Duodenal mucosa (tissue), 2 donors: ENCODE results near the gene GIMAP7.

ENCODE experiments used
- H3K27ac ChIP-seq: one replicate; pipeline ENCODE4 v1.7.0; 2013; ENCODE audit warnings: low read depth, low read length
- H3K27me3 ChIP-seq, 2 donors: one replicate each; pipeline ENCODE4 v1.7.0; 2013; ENCODE audit warnings: low read length in 2 of 2, control low read depth in 1 of 2; ENCODE audit not compliant: insufficient read depth in 2 of 2, control insufficient read depth in 1 of 2
- H3K36me3 ChIP-seq, 2 donors: one replicate each; pipeline ENCODE4 v1.7.0; 2013; ENCODE audit warnings: low read length in 2 of 2, control low read depth in 1 of 2; ENCODE audit not compliant: insufficient read depth in 2 of 2, control insufficient read depth in 1 of 2
- H3K4me1 ChIP-seq, 2 donors: one replicate each; pipeline ENCODE4 v1.7.0; 2013; ENCODE audit warnings: low read length in 2 of 2, control low read depth in 1 of 2; ENCODE audit not compliant: insufficient read depth in 2 of 2, control insufficient read depth in 1 of 2
- H3K4me3 ChIP-seq, 2 donors: one replicate each; pipeline ENCODE4 v1.7.0; 2013; ENCODE audit warnings: low read length in 2 of 2, low read depth in 1 of 2
- H3K9ac ChIP-seq, 2 donors: one replicate each; pipeline ENCODE4 v1.7.0; 2013; ENCODE audit warnings: low read length in 2 of 2, low read depth in 1 of 2
- H3K9me3 ChIP-seq, 2 donors: one replicate each; pipeline ENCODE4 v1.7.0; 2013; ENCODE audit warnings: low read length in 2 of 2, control low read depth in 1 of 2; ENCODE audit not compliant: control insufficient read depth in 1 of 2

GIMAP7 gene

DNA sequence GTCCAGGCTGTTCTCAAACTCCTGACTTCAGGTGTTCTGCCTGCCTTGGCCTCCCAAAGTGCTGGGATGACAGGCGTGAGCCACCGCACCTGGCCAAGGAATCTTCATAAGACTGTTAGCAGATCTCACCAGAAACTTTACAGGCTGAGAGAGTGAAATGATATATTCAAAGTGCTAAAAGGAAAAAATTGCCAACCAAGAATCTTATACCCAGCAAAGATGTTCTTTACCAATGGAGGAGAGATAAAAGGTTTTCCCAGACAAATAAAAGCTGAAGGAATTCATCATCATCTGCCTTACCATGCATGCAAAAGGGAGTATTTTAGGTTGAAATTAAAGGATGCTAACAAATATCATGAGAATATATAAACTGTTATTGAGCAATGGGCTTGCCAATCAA, 23.6 kb downstream of the GIMAP7 start:
- Histone ChIP-seq H3K36me3 (no peaks in the 10 kb centered on the region), H3K9me3 (peaks cover 7 to 16% of the 10 kb centered on the region in 2 donors), H3K4me1 (no peaks in the 10 kb centered on the region), H3K27me3 (no peaks in the 10 kb centered on the region), H3K4me3 (no peak overlapping the region), H3K27ac (no peak overlapping the region), H3K9ac (no peak overlapping the region)

GRCh38 chr7:150553163-150553562, 38.5 kb downstream of the GIMAP7 start:
- H3K4me1 ChIP-seq, result no peaks in the 10 kb centered on the region
- no peaks in the 10 kb centered on the region for H3K36me3 ChIP-seq
- no peaks in the 10 kb centered on the region for H3K9me3 ChIP-seq
- H3K9ac ChIP-seq, result no peak overlapping the region
- no peak overlapping the region for H3K4me3 ChIP-seq
- no peaks in the 10 kb centered on the region for H3K27me3 ChIP-seq
- no peak overlapping the region for H3K27ac ChIP-seq

DNA sequence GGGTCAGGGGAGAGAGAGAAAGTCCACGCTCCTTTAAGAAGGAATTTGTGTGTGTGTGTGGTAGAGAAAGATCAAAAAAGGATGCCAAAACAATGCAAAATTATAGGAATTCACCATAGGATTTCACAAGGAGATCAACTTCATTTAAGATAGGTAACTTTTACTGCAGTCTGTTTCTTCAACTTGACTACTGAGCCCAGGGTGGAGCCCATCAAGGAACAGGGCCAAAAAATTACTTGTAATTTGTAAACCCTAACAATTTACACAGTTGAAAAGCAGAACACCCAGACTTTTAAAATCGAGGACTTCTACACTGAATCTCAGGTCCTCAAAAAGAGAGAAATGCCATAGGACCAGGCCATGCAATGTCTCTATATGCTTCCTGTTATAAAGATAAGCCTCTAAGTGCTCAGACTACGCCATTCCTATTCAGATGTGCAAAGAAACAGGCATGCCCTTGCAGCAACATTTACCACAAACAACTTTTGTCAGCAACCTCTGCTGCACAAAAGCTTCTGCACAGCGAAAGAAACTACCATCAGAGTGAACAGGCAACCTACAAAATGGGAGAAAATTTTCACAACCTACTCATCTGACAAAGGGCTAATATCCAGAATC, 42.0 kb downstream of the GIMAP7 start:
- Histone ChIP-seq H3K9ac (no peak overlapping the region), H3K4me1 (no peaks in the 10 kb centered on the region), H3K27ac (no peak overlapping the region), H3K36me3 (no peaks in the 10 kb centered on the region), H3K27me3 (no peaks in the 10 kb centered on the region), H3K9me3 (peaks cover 7 to 14% of the 10 kb centered on the region in 2 donors), H3K4me3 (no peak overlapping the region)

DNA sequence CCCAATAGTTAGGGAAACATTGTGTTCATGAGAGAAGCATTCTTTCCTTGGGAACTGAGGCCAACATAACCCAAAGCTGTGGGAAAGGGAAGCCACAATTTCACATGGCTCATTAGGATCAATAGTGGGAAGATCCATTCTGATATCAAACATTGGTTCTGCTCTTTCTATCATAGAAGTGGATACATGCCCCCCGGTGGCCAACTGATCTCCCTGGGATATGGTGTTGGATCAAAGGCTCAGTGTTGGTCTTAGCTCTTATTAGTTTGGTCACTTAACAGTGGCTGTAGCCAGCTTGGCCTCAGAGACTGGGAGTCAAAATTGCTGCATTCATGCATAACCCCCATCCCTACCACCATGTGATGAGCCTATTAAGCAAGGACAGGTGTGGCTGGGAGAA, 45.8 kb downstream of the GIMAP7 start:
- Histone ChIP-seq H3K4me1 (no peaks in the 10 kb centered on the region), H3K4me3 (no peak overlapping the region), H3K9ac (no peak overlapping the region), H3K9me3 (peaks cover 7 to 14% of the 10 kb centered on the region in 2 donors), H3K27me3 (no peaks in the 10 kb centered on the region), H3K36me3 (no peaks in the 10 kb centered on the region), H3K27ac (no peak overlapping the region)

GRCh38 chr7:150562919-150563318, 48.2 kb downstream of the GIMAP7 start:
- Histone ChIP-seq H3K27ac (no peak overlapping the region), H3K27me3 (no peaks in the 10 kb centered on the region), H3K9ac (no peak overlapping the region), H3K36me3 (no peaks in the 10 kb centered on the region), H3K4me3 (no peak overlapping the region), H3K4me1 (no peaks in the 10 kb centered on the region), H3K9me3 (peaks cover 7 to 14% of the 10 kb centered on the region in 2 donors)

DNA sequence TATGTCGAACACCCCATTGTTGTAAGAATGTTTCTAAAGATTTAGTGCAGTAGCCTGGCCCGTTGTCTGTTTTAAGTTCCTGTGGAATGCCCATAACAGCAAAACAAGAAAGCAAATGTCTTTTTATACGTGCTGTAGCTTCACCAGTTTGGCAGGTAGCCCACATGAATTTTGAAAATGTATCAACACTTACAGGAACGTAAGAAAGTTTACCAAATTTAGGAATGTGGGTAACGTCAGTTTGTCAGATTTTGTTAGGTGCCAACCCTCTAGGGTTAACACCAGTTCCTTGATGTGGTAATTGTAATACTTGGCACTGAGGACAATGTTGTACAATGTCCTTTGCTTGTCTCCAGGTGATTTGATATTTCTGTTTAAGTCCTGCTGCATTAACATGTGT, 49.3 kb downstream of the GIMAP7 start:
- Histone ChIP-seq H3K27me3 (no peaks in the 10 kb centered on the region), H3K4me3 (no peak overlapping the region), H3K27ac (no peak overlapping the region), H3K36me3 (no peaks in the 10 kb centered on the region), H3K9ac (no peak overlapping the region), H3K9me3 (peaks cover 7 to 14% of the 10 kb centered on the region in 2 donors), H3K4me1 (no peaks in the 10 kb centered on the region)

DNA sequence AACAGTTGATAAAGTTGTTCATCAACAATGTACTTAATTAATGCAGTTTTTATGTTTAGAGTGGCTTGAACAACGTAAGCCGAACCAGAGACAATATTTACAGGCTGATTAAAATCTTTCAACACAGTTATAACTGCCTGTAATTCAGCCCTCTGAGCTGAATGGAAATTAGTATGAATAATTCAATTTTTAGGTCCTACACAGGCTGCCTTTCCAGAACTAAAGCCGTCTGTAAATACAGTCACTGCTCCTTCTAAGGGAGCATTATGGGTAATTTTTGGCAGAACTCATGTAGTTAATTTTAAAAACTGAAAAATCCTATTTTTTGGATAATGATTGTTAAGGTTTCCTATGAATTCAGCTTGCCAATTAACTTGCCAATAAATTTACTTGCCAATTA, 49.9 kb downstream of the GIMAP7 start:
- H3K27ac ChIP-seq, result no peak overlapping the region
- no peaks in the 10 kb centered on the region for H3K27me3 ChIP-seq
- H3K9me3 ChIP-seq, result peaks cover 7 to 12% of the 10 kb centered on the region in 2 donors
- H3K9ac ChIP-seq, result no peak overlapping the region
- H3K4me1 ChIP-seq, result no peaks in the 10 kb centered on the region
- H3K4me3 ChIP-seq, result no peak overlapping the region
- H3K36me3 ChIP-seq, result no peaks in the 10 kb centered on the region

GRCh38 chr7:150565239-150565638, 50.6 kb downstream of the GIMAP7 start:
- Histone ChIP-seq H3K4me3 (no peak overlapping the region), H3K36me3 (no peaks in the 10 kb centered on the region), H3K9ac (no peak overlapping the region), H3K9me3 (peaks cover 5 to 9% of the 10 kb centered on the region in 2 donors), H3K27me3 (no peaks in the 10 kb centered on the region), H3K27ac (no peak overlapping the region), H3K4me1 (no peaks in the 10 kb centered on the region)

DNA sequence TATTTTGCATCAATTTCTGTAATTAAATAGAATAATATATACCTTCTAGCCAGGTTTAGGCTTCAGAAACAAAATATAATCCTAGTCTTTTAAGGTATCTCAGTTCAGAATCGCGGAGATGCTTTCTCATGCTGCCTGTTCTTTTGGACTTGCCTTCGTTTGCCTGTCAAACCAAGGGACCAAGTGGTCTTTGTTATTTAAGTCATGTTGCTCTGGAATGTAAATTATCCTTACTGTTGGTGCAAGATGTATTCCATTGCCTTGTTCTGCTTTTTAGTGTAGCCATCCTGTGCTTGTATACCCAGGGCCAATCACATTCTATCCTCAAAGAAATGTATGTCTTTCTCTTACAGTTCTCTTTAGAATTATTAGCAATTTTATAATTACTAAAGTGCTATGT, 51.5 kb downstream of the GIMAP7 start:
- Histone ChIP-seq H3K27ac (no peak overlapping the region), H3K9me3 (no peaks in the 10 kb centered on the region), H3K4me3 (no peak overlapping the region), H3K36me3 (peaks cover 0 to 7% of the 10 kb centered on the region in 2 donors), H3K9ac (no peak overlapping the region), H3K27me3 (no peaks in the 10 kb centered on the region), H3K4me1 (no peaks in the 10 kb centered on the region)

DNA sequence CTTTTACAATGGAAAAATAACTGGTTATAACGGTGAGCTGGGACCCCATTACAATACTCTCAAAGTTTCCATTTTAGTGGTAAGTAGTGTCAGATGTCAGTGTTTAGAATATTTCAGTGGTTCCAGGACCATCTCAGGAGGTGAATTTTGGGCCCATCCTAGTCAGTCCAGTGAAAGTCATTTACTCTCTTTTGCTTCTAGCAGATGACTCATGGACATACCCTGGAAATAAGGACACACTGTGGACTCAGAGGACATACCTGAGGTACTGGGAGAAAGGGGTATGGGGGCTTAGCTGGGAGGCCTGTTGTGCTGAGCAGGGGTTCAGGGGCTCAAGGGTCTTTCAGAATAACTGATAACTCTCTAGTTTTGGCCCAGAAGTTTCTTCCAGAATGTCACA, 51.9 kb downstream of the GIMAP7 start:
- H3K9ac ChIP-seq, result no peak overlapping the region
- no peak overlapping the region for H3K27ac ChIP-seq
- H3K4me1 ChIP-seq, result no peaks in the 10 kb centered on the region
- H3K27me3 ChIP-seq, result no peaks in the 10 kb centered on the region
- no peak overlapping the region for H3K4me3 ChIP-seq
- peaks cover 0 to 10% of the 10 kb centered on the region in 2 donors for H3K36me3 ChIP-seq
- no peaks in the 10 kb centered on the region for H3K9me3 ChIP-seq

GRCh38 chr7:150567169-150567568, 52.5 kb downstream of the GIMAP7 start, which contains the start of gene GIMAP4:
TSS of gene GIMAP4 (plus strand) at chr7:150567390. CDS start at chr7:150569902, 2,512 bp downstream.
- Histone ChIP-seq H3K4me1 (no peaks in the 10 kb centered on the region), H3K9ac (peak within 1 kb of the TSS; percentile 52 to 56), H3K27ac (peak within 1 kb of the TSS; percentile 23), H3K36me3 (peaks cover 0 to 12% of the 10 kb centered on the region in 2 donors), H3K27me3 (no peaks in the 10 kb centered on the region), H3K9me3 (no peaks in the 10 kb centered on the region), H3K4me3 (peak within 1 kb of the TSS; percentile 51 to 75)
